IMR-90 (cell line): ENCODE results near the gene MIPEP. TPM values are rescaled to one million over a fixed set of nuclear protein-coding genes. Genes with fewer than 3 reads are reported as not detected.
A peak's percentile ranks its signal among the peaks of the same experiment; 100 is the strongest.

ENCODE experiments used
- ATAC-seq: fragments of 200-7000 bp; cut with Tn5 transposase; 2 replicates; pipeline ENCODE4 v1.9.1; 2020; ENCODE audit warnings: low read depth, mild to moderate bottlenecking, moderate library complexity
- BruUV-seq: library from RNA; stranded (reverse); fragments of 400-500 nt; replicated peaks from 2 replicates; lab custom pipeline; 2021; lab: Mats Ljungman, UMichigan
- CTCF ChIA-PET: fragments of 300-600 bp; formaldehyde crosslinking; extraction: SDS; loops from one replicate; lab custom pipeline; 2021; ENCODE audit warnings: antibody characterized with exemption; lab: Yijun Ruan, JAX
- POLR2A ChIA-PET: fragments of 300-600 bp; sonication (Branson Sonifier 250); formaldehyde crosslinking; loops from one replicate; lab custom pipeline; 2022; ENCODE audit warnings: antibody characterized with exemption; ENCODE audit not compliant: unreplicated experiment; lab: Charles Lee
- DNase-seq: peaks from one replicate; pipeline ENCODE4 v3.0.0; 2013
- H2AFZ ChIP-seq: replicated peaks from 2 replicates; pipeline ENCODE3; 2013; ENCODE audit warnings: low read length, mild to moderate bottlenecking; ENCODE audit not compliant: poor library complexity
- H2AK5ac ChIP-seq: 2 replicates; pipeline ENCODE4 v1.6.1; 2013; ENCODE audit warnings: low read depth, low read length, inconsistent platforms
- H2AK9ac ChIP-seq: replicated peaks from 2 replicates; pipeline ENCODE3; 2013; ENCODE audit warnings: mild to moderate bottlenecking, low read depth, low read length, moderate library complexity; ENCODE audit not compliant: poor library complexity
- H2BK120ac ChIP-seq: 2 replicates; pipeline ENCODE4 v1.6.1; 2013; ENCODE audit warnings: low read depth, low read length, inconsistent platforms
- H2BK15ac ChIP-seq: 3 replicates; pipeline ENCODE4 v1.6.1; 2013; ENCODE audit warnings: low read depth, low read length, inconsistent platforms
- H2BK20ac ChIP-seq: 2 replicates; pipeline ENCODE4 v1.6.1; 2013; ENCODE audit warnings: low read depth, mild to moderate bottlenecking, inconsistent platforms, low read length, moderate library complexity
- H2BK5ac ChIP-seq: 2 replicates; pipeline ENCODE4 v1.6.1; 2013; ENCODE audit warnings: mild to moderate bottlenecking, low read depth, low read length, inconsistent platforms; ENCODE audit not compliant: poor library complexity, severe bottlenecking
- H3K14ac ChIP-seq: replicated peaks from 2 replicates; pipeline ENCODE4 v1.6.1; 2013; ENCODE audit warnings: low read depth, low read length, inconsistent platforms
- H3K18ac ChIP-seq: 2 replicates; pipeline ENCODE4 v1.6.1; 2013; ENCODE audit warnings: low read depth, low read length, control low read depth
- H3K23ac ChIP-seq: 2 replicates; pipeline ENCODE4 v1.6.1; 2013; ENCODE audit warnings: low read depth, low read length, inconsistent platforms
- H3K27ac ChIP-seq: 2 replicates; pipeline ENCODE4 v1.5.1; 2013; ENCODE audit warnings: mild to moderate bottlenecking, control low read depth, low read length; ENCODE audit not compliant: insufficient read depth
- H3K27me3 ChIP-seq: 2 replicates; pipeline ENCODE4 v1.6.1; 2013; ENCODE audit warnings: low read length; ENCODE audit not compliant: control insufficient read depth, insufficient read depth
- H3K36me3 ChIP-seq: 2 replicates; pipeline ENCODE4 v1.6.1; 2013; ENCODE audit warnings: low read length, mixed read lengths; ENCODE audit not compliant: control insufficient read depth, insufficient read depth
- H3K4ac ChIP-seq: 2 replicates; pipeline ENCODE4 v1.6.1; 2013; ENCODE audit warnings: low read depth, low read length, inconsistent platforms
- H3K4me1 ChIP-seq: 2 replicates; pipeline ENCODE4 v1.6.1; 2013; ENCODE audit warnings: low read length, mixed read lengths; ENCODE audit not compliant: control insufficient read depth, insufficient read depth
- H3K4me2 ChIP-seq: 2 replicates; pipeline ENCODE4 v1.6.1; 2013; ENCODE audit warnings: low read depth, mild to moderate bottlenecking, control low read depth, low read length, moderate library complexity
- H3K4me3 ChIP-seq: 2 replicates; pipeline ENCODE4 v1.5.1; 2013; ENCODE audit warnings: low read depth, mild to moderate bottlenecking, control low read depth, low read length, moderate library complexity; ENCODE audit not compliant: insufficient read depth
- H3K56ac ChIP-seq: 2 replicates; pipeline ENCODE4 v1.6.1; 2013; ENCODE audit warnings: low read length, inconsistent platforms; ENCODE audit not compliant: insufficient read depth; ENCODE audit errors: extremely low read depth
- H3K79me1 ChIP-seq, 2 experiments: 2 replicates each; pipeline ENCODE4 v1.6.1; 2013; ENCODE audit warnings: low read length in 2 of 2, inconsistent platforms in 1 of 2, low read depth in 1 of 2
- H3K9ac ChIP-seq: 2 replicates; pipeline ENCODE4 v1.6.1; 2013; ENCODE audit warnings: low read depth, low read length, control low read depth
- H3K9me1 ChIP-seq: 2 replicates; pipeline ENCODE4 v1.6.1; 2013; ENCODE audit warnings: low read length, inconsistent platforms; ENCODE audit not compliant: insufficient read depth
- H3K9me3 ChIP-seq: 2 replicates; pipeline ENCODE4 v1.6.1; 2013; ENCODE audit warnings: low read length; ENCODE audit not compliant: control insufficient read depth, insufficient read depth
- H4K20me1 ChIP-seq: 2 replicates; pipeline ENCODE4 v1.6.1; 2013; ENCODE audit warnings: low read length, inconsistent platforms; ENCODE audit not compliant: insufficient read depth
- H4K5ac ChIP-seq: 2 replicates; pipeline ENCODE4 v1.6.1; 2013; ENCODE audit warnings: mild to moderate bottlenecking, low read depth, low read length, control low read depth
- H4K8ac ChIP-seq, 2 experiments: 2 replicates each; pipeline ENCODE4 v1.6.1; 2013; ENCODE audit warnings: low read depth in 2 of 2, low read length in 2 of 2, control low read depth in 1 of 2, inconsistent platforms in 1 of 2
- H4K91ac ChIP-seq: 2 replicates; pipeline ENCODE4 v1.6.1; 2013; ENCODE audit warnings: low read depth, low read length, inconsistent platforms; ENCODE audit not compliant: insufficient read depth
- BHLHE40 ChIP-seq: fragments of 150-350 bp; IDR thresholded peaks from 2 replicates; pipeline ENCODE4 v1.6.1; 2016; ENCODE audit warnings: mild to moderate bottlenecking, low read depth, low read length
- CEBPB ChIP-seq: IDR thresholded peaks from 2 replicates; pipeline ENCODE4 v1.6.1; 2012; ENCODE audit warnings: low read depth, low read length, improper control_type of control experiment
- CHD1 ChIP-seq: IDR thresholded peaks from 2 replicates; pipeline ENCODE4 v1.6.1; 2012; ENCODE audit warnings: low read depth, low read length, improper control_type of control experiment
- CTCF ChIP-seq: conservative IDR thresholded peaks from 2 replicates; pipeline ENCODE4 v1.5.1; 2012; ENCODE audit warnings: mild to moderate bottlenecking, low read depth, low read length, improper control_type of control experiment
- ELK1 ChIP-seq: fragments of 150-350 bp; IDR thresholded peaks from 2 replicates; pipeline ENCODE4 v1.6.1; 2016; ENCODE audit warnings: low read depth, mild to moderate bottlenecking, low read length, moderate library complexity, borderline replicate concordance
- FOS ChIP-seq: fragments of 150-350 bp; IDR thresholded peaks from 2 replicates; pipeline ENCODE4 v1.6.1; 2016; ENCODE audit warnings: low read depth, low read length
- MAFK ChIP-seq: IDR thresholded peaks from 2 replicates; pipeline ENCODE4 v1.6.1; 2012; ENCODE audit warnings: low read depth, low read length, improper control_type of control experiment
- MAZ ChIP-seq: IDR thresholded peaks from 2 replicates; pipeline ENCODE4 v1.6.1; 2012; ENCODE audit warnings: low read depth, mild to moderate bottlenecking, low read length, improper control_type of control experiment, moderate library complexity, borderline replicate concordance
- MXI1 ChIP-seq: IDR thresholded peaks from 2 replicates; pipeline ENCODE4 v1.6.1; 2012; ENCODE audit warnings: low read depth, mild to moderate bottlenecking, low read length, moderate library complexity, borderline replicate concordance
- NFE2L2 ChIP-seq: fragments of 150-350 bp; IDR thresholded peaks from 2 replicates; pipeline ENCODE4 v1.6.1; 2016; ENCODE audit warnings: low read depth, mild to moderate bottlenecking, low read length
- POLR2A ChIP-seq: IDR thresholded peaks from 2 replicates; pipeline ENCODE4 v1.6.1; 2012; ENCODE audit warnings: mild to moderate bottlenecking, low read depth, low read length
- RAD21 ChIP-seq: IDR thresholded peaks from 2 replicates; pipeline ENCODE4 v1.6.1; 2012; ENCODE audit warnings: low read length, improper control_type of control experiment
- RCOR1 ChIP-seq: IDR thresholded peaks from 2 replicates; pipeline ENCODE4 v1.6.1; 2012; ENCODE audit warnings: mild to moderate bottlenecking, low read length, improper control_type of control experiment; ENCODE audit not compliant: insufficient replicate concordance
- RFX5 ChIP-seq: IDR thresholded peaks from 2 replicates; pipeline ENCODE4 v1.8.0; 2012; ENCODE audit warnings: low read depth, mild to moderate bottlenecking, low read length, moderate library complexity
- SMC3 ChIP-seq: fragments of 150-350 bp; IDR thresholded peaks from 2 replicates; pipeline ENCODE4 v1.6.1; 2016; ENCODE audit warnings: low read depth, mild to moderate bottlenecking, antibody characterized with exemption, low read length, moderate library complexity
- USF2 ChIP-seq: fragments of 150-350 bp; IDR thresholded peaks from 2 replicates; pipeline ENCODE4 v1.6.1; 2017; ENCODE audit warnings: mild to moderate bottlenecking, antibody characterized with exemption, low read length, low read depth
- WGBS, 2 experiments: methylation state at CpG; one replicate each; pipeline versions ENCODE4 v1.1.5 to v1.1.7; 2013; ENCODE audit warnings: missing lambda C conversion rate in 2 of 2; ENCODE audit not compliant: insufficient read length in 1 of 2; ENCODE audit errors: extremely low coverage in 2 of 2; 5-methylcytosine and 5-hydroxymethylcytosine counted together
- dilution Hi-C: fragments of 300-500 bp; cut with HindIII; formaldehyde crosslinking; loops from one replicate; pipeline ENCODE4 v1.14.3; 2018; ENCODE audit warnings: low sequenced_read_pairs; ENCODE audit not compliant: unreplicated experiment
- in situ Hi-C: fragments of 300-500 bp; cut with MboI; formaldehyde crosslinking; loops from 3 replicates; pipeline ENCODE4 v1.14.3; 2019; ENCODE audit warnings: low sequenced_read_pairs, inconsistent platforms, mixed read lengths
- intact Hi-C: fragments of 100-400 bp; cut with micrococcal nuclease; formaldehyde crosslinking; loops from 2 replicates; pipeline ENCODE4 v1.10.0; 2022
- polyA plus RNA-seq, 3 experiments: library from polyadenylated mRNA; depleted of rRNA; stranded (reverse); fragments of >200 nt; gene quantifications; 2 replicates each; pipeline ENCODE4 v1.2.3, GENCODE V29; 2012; ENCODE audit warnings: low replicate concordance in 1 of 3
- total RNA-seq: library from RNA; depleted of rRNA; stranded (reverse); fragments of >200 nt; gene quantifications from 2 replicates; pipeline ENCODE4 v1.2.3, GENCODE V29; 2012

The MIPEP gene
- total and polyA plus RNA-seq, 2 of the 4 experiments (the other 2 are of a cell fraction): 15.0 to 21.5 TPM

- dilution Hi-C loops: no loop called here
- peaks cover 6% of the 10 kb centered on the region; the same call in 1 of the 2 replicates for H3K9me1 ChIP-seq
- H3K9me3 ChIP-seq: no peaks in the 10 kb centered on the region
- H3K9ac ChIP-seq: no peak overlapping the region
- peak overlapping the region; percentile 40; the same call in 1 of the 2 replicates for H2BK120ac ChIP-seq
- H2AFZ ChIP-seq: no peak overlapping the region
- no peak overlapping the region for H4K8ac ChIP-seq
- peaks cover 25% of the 10 kb centered on the region for H3K4me1 ChIP-seq
- no peaks in the 10 kb centered on the region for H3K36me3 ChIP-seq
- no peaks in the 10 kb centered on the region for H4K20me1 ChIP-seq
- H3K18ac ChIP-seq: no peak overlapping the region
- no peak overlapping the region for H3K4me3 ChIP-seq
- no peak overlapping the region for H2BK15ac ChIP-seq
- no peak for ATAC-seq
- no peak overlapping the region for H3K23ac ChIP-seq
- H3K56ac ChIP-seq: no peak overlapping the region
- DNase-seq: no peak
- TF ChIP-seq MAFK (no peak), FOS (no peak), NFE2L2 (no peak), RAD21 (no peak), ELK1 (no peak), RFX5 (no peak), CTCF (no peak), SMC3 (no peak), BHLHE40 (no peak), MXI1 (no peak), CEBPB (no peak), POLR2A (no peak), USF2 (no peak), MAZ (no peak), RCOR1 (no peak), CHD1 (no peak)
- H2BK20ac ChIP-seq: no peak overlapping the region
- H2AK5ac ChIP-seq: no peak overlapping the region
- H3K4ac ChIP-seq: no peak overlapping the region
- no peak overlapping the region for H4K91ac ChIP-seq
- intact Hi-C loops: loop anchor here (10.0 kb wide), 1 partner anchor 310 kb away; no protein-coding TSS in a partner anchor
- H4K5ac ChIP-seq: no peak overlapping the region; the same call in 1 of the 2 replicates
- CTCF ChIA-PET: interaction anchor here (1.6 kb wide), 2 partner anchors 17 to 24 kb away, joined by 3 read pairs; no protein-coding TSS in a partner anchor
- POLR2A ChIA-PET: no interaction called here
- peak overlapping the region; percentile 89; the same call in 1 of the 2 replicates for H3K27ac ChIP-seq
- in situ Hi-C loops: no loop called here
- no CpG with 5 or more reads among the region's 2 CpGs for WGBS, 2 experiments
- no peak overlapping the region for H2AK9ac ChIP-seq
- no peak overlapping the region for H3K14ac ChIP-seq
- no peaks in the 10 kb centered on the region for H3K79me1 ChIP-seq
- H3K4me2 ChIP-seq: no peak overlapping the region
- no peak overlapping the region for H2BK5ac ChIP-seq
- no peaks in the 10 kb centered on the region for H3K27me3 ChIP-seq
- BruUV-seq: no TSS peak
These were observed 204.6 kb downstream of the MIPEP start for GRCh38 chr13:23684647-23685046.
